ENCODE results near the gene TEP1. TPM values are rescaled to one million over a fixed set of nuclear protein-coding genes. Genes with fewer than 3 reads are reported as not detected.

TEP1 gene
- total RNA-seq, 1 experiment from 2014 or later = 17.1 TPM

- intact Hi-C loops (cut with micrococcal nuclease; ENCODE audit: unreplicated experiment) (loop anchor here (5.0 kb wide), 1 partner anchor 279 kb away; no protein-coding TSS in a partner anchor), in situ Hi-C loops (cut with HindIII; ENCODE audit: low pct_unique_long_range_greater_than_20kb, low sequenced_read_pairs) (no loop called here)
- ATAC-seq (no peak), DNase-seq (ENCODE audit: low read depth, low spot score) (no peak)
- Histone ChIP-seq H3K9me3 (ENCODE audit: control insufficient read depth, insufficient read depth, low read depth, low read length) (no peaks in the 10 kb centered on the region), H3K27me3 (ENCODE audit: control insufficient read depth, insufficient read depth, low read length) (no peaks in the 10 kb centered on the region), H3K36me3 (ENCODE audit: control insufficient read depth, insufficient read depth, low read length) (peaks cover 27% of the 10 kb centered on the region), H3K4me3 (ENCODE audit: low read depth in 2 of 2, low read length in 2 of 2) (no peak overlapping the region), H3K4me1 (ENCODE audit: control insufficient read depth, insufficient read depth, low read length) (peaks cover 6% of the 10 kb centered on the region), H3K27ac (ENCODE audit: low read length) (no peak overlapping the region)
- no peak for TF ChIP-seq SIN3A (IDR thresholded peaks at IDR 0.05; ENCODE audit: borderline replicate concordance, insufficient read depth, low read depth, low read length)
- TF ChIP-seq TCF7L2 (IDR thresholded peaks at IDR 0.05; ENCODE audit: low read depth, low read length) = no peak
- TF ChIP-seq REST (IDR thresholded peaks at IDR 0.05; ENCODE audit: insufficient read depth in 1 of 2, low read depth in 2 of 2, low read length in 1 of 2) = no peak
- no peak for TF ChIP-seq CTCF (IDR thresholded peaks at IDR 0.05)
- TF ChIP-seq POLR2AphosphoS5 (IDR thresholded peaks at IDR 0.05; ENCODE audit: low read depth, low read length) = no peak
- ChIA-PET POLR2A (no interaction called here), CTCF (interaction anchor here (0.9 kb wide), 1 partner anchor 10 kb away, joined by 3 read pairs; no protein-coding TSS in a partner anchor)
- no TSS peak for BruUV-seq (replicated peaks)
These were observed 84.6 kb downstream of the TEP1 start for GRCh38 chr14:20328705-20329104.

GRCh38 chr14:20327005-20327869 lies 86.1 kb downstream of the TEP1 start:
- peaks cover 23% of the 10 kb centered on the region for H3K36me3 ChIP-seq (ENCODE audit: control insufficient read depth, insufficient read depth, low read length)
- ATAC-seq (no peak), DNase-seq (ENCODE audit: low read depth, low spot score) (peak; percentile 32)
- H3K9me3 ChIP-seq (ENCODE audit: control insufficient read depth, insufficient read depth, low read depth, low read length) = no peaks in the 10 kb centered on the region
- BruUV-seq (replicated peaks) = no TSS peak
- H3K27me3 ChIP-seq (ENCODE audit: control insufficient read depth, insufficient read depth, low read length) = no peaks in the 10 kb centered on the region
- H3K4me1 ChIP-seq (ENCODE audit: control insufficient read depth, insufficient read depth, low read length) = peaks cover 6% of the 10 kb centered on the region
- ChIA-PET CTCF (interaction anchor here (0.8 to 1.6 kb wide), 2 partner anchors 16 to 24 kb away, joined by 3 to 6 read pairs; partner anchors contain the start of gene PARP2), POLR2A (interaction anchor here (0.8 kb wide), 1 partner anchor 16 kb away, joined by 9 read pairs; the partner anchor contains the start of gene PARP2)
- H3K4me3 ChIP-seq (ENCODE audit: low read depth in 2 of 2, low read length in 2 of 2) = no peak overlapping the region
- in situ Hi-C loops (cut with HindIII; ENCODE audit: low pct_unique_long_range_greater_than_20kb, low sequenced_read_pairs) = no loop called here
- H3K27ac ChIP-seq (ENCODE audit: low read length) = no peak overlapping the region
- no peak for TF ChIP-seq REST (IDR thresholded peaks at IDR 0.05; ENCODE audit: insufficient read depth in 1 of 2, low read depth in 2 of 2, low read length in 1 of 2)
- TF ChIP-seq POLR2AphosphoS5 (IDR thresholded peaks at IDR 0.05; ENCODE audit: low read depth, low read length) = no peak
- no peak for TF ChIP-seq TCF7L2 (IDR thresholded peaks at IDR 0.05; ENCODE audit: low read depth, low read length)
- peak; percentile 65; the same call in 1 of the 2 replicates for TF ChIP-seq CTCF (IDR thresholded peaks at IDR 0.05)
- TF ChIP-seq SIN3A (IDR thresholded peaks at IDR 0.05; ENCODE audit: borderline replicate concordance, insufficient read depth, low read depth, low read length) = no peak
- intact Hi-C loops (cut with micrococcal nuclease; ENCODE audit: unreplicated experiment) = loop anchor here (5.0 kb wide), 1 partner anchor 280 kb away; no protein-coding TSS in a partner anchor
